Vagina (tissue), 2 donors: ENCODE results near the gene PMEPA1.

Experiments
- POLR2A ChIP-seq, 2 donors: fragments of 450-650 bp; IDR thresholded peaks; one replicate each; pipeline ENCODE4 v1.6.1; 2017; ENCODE audit warnings: antibody characterized with exemption in 2 of 2, mild to moderate bottlenecking in 2 of 2, moderate library complexity in 2 of 2
- POLR2AphosphoS5 ChIP-seq, 2 donors: sonication (generic); formaldehyde crosslinking; IDR thresholded peaks; one replicate each; pipeline ENCODE4 v1.9.0; 2017; ENCODE audit warnings: antibody characterized with exemption in 2 of 2, mild to moderate bottlenecking in 2 of 2, low read depth in 1 of 2; ENCODE audit not compliant: insufficient read depth in 1 of 2
- TF ChIP-seq, protein P1 (sequence below), 3 experiments: fragments of 450-650 bp in 2 of 3; fragments of 200-600 bp in 1 of 3; sonication (generic) in 1 of 3; IDR thresholded peaks; one replicate each; pipeline ENCODE4 v1.5.1; 2017 to 2019; ENCODE audit warnings: antibody characterized with exemption in 3 of 3, mild to moderate bottlenecking in 2 of 3, moderate library complexity in 2 of 3

DNA sequence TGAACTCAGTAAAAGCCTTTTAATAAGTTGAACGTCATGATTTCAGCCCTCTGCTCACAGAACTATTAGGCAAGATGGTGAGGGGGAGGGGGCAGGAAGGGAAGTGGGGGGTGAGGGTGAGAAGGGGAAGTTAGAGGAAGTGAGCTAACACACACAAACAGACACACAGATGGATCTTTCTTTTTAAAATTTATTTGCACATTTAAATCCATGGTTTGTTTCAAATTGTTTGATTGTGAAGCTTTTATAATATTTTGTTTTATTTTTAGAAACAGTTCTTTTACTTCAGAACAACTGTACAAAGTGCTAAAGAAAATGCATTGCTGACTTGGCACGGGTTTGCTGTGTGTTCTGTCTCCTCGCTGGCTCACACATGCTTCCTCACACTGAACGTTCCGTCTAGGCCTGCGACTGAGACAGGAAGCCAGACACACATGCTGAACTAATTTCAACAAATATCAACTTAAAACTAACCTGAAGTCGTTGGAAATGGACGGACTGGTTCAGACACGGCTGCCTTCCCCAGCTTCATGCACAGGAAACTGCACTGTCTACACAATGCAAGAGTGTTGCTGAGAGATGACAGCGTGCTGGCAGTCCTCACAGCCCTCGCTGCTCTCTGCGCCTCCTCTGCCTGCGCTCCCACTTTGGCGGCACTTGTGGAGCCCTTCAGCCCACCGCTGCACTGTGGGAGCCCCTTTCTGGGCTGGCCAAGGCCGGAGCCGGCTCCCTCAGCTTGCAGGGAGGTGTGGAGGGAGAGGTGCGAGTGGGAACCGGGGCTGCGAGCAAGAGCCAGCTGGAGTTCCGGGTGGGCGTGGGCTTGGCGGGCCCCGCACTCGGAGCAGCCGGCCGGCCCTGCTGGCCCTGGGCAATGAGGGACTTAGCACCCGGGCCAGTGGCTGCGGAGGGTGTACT lies 81.5 kb downstream of the PMEPA1 start:
- TF ChIP-seq POLR2A (IDR thresholded peaks at IDR 0.05) = no peak
- TF ChIP-seq, protein P1, sequence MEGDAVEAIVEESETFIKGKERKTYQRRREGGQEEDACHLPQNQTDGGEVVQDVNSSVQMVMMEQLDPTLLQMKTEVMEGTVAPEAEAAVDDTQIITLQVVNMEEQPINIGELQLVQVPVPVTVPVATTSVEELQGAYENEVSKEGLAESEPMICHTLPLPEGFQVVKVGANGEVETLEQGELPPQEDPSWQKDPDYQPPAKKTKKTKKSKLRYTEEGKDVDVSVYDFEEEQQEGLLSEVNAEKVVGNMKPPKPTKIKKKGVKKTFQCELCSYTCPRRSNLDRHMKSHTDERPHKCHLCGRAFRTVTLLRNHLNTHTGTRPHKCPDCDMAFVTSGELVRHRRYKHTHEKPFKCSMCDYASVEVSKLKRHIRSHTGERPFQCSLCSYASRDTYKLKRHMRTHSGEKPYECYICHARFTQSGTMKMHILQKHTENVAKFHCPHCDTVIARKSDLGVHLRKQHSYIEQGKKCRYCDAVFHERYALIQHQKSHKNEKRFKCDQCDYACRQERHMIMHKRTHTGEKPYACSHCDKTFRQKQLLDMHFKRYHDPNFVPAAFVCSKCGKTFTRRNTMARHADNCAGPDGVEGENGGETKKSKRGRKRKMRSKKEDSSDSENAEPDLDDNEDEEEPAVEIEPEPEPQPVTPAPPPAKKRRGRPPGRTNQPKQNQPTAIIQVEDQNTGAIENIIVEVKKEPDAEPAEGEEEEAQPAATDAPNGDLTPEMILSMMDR (IDR thresholded peaks at IDR 0.05) = no peak
- peak; percentile 11 to 19 for TF ChIP-seq POLR2AphosphoS5 (IDR thresholded peaks at IDR 0.05; ENCODE audit: insufficient read depth in 1 of 2, low read depth in 1 of 2)
